Epithelial cell of esophagus (primary cell): ENCODE data around the gene ZNF823.

Experiments
- DNase-seq: peaks from one replicate; pipeline ENCODE4 v3.0.0; 2010; ENCODE audit warnings: low read depth
- H3K4me3 ChIP-seq: 2 replicates; pipeline ENCODE4 v1.5.1; 2011; ENCODE audit warnings: mild to moderate bottlenecking, low read length, control low read depth
- CTCF ChIP-seq: IDR thresholded peaks from 2 replicates; pipeline ENCODE4 v1.5.1; 2011; ENCODE audit warnings: low read depth, mild to moderate bottlenecking, low read length, control low read depth, inconsistent platforms; ENCODE audit not compliant: insufficient read depth; ENCODE audit errors: missing control alignments

ZNF823 gene

GRCh38 chr19:11694533-11695439 is 44.0 kb downstream of the ZNF823 start:
- peak; percentile 95 for DNase-seq
- no peak for TF ChIP-seq CTCF
- peak overlapping the region; percentile 75 for H3K4me3 ChIP-seq

- TF ChIP-seq CTCF: peak; percentile 15
- peak overlapping the region; percentile 75 for H3K4me3 ChIP-seq
- DNase-seq: peak; percentile 66
These were observed 44.9 kb downstream of the ZNF823 start for GRCh38 chr19:11693505-11694499.

- no peak overlapping the region for H3K4me3 ChIP-seq
- TF ChIP-seq CTCF: no peak
- no peak for DNase-seq
These were observed 46.5 kb downstream of the ZNF823 start for GRCh38 chr19:11692127-11692790.

GRCh38 chr19:11685676-11686650 is 52.8 kb downstream of the ZNF823 start:
- no peak overlapping the region for H3K4me3 ChIP-seq
- no peak for TF ChIP-seq CTCF
- no peak for DNase-seq

- no peak overlapping the region for H3K4me3 ChIP-seq
- no peak for TF ChIP-seq CTCF
- DNase-seq: no peak
These were observed 53.6 kb downstream of the ZNF823 start for GRCh38 chr19:11684987-11685675.
